Tibial nerve (tissue), 4 donors: ENCODE measurements around the gene CD81. TPM values are rescaled to one million over a fixed set of nuclear protein-coding genes. Genes with fewer than 3 reads are reported as not detected.

Source experiments
- DNase-seq, 2 donors: peaks; one replicate each; pipeline ENCODE4 v3.0.0-alpha.2; 2019; ENCODE audit warnings: low spot score in 2 of 2
- H3K27ac ChIP-seq, 4 donors: fragments of 200-600 bp; sonication (generic) in 3 of 4; one replicate each; pipeline ENCODE4 v1.5.1; 2017 to 2019; ENCODE audit warnings: mild to moderate bottlenecking in 1 of 4
- H3K27me3 ChIP-seq, 2 donors: fragments of 200-600 bp; sonication (generic) in 1 of 2; one replicate each; pipeline versions ENCODE4 v1.5.1 to v1.6.0; 2017 to 2019
- H3K36me3 ChIP-seq, 3 donors: fragments of 200-600 bp; sonication (generic); one replicate each; pipeline ENCODE4 v1.5.1; 2018 to 2019
- H3K4me1 ChIP-seq, 4 donors: fragments of 200-600 bp; sonication (generic) in 3 of 4; one replicate each; pipeline ENCODE4 v1.5.1; 2017 to 2019
- H3K4me3 ChIP-seq, 4 donors: fragments of 200-600 bp; sonication (generic) in 3 of 4; one replicate each; pipeline ENCODE4 v1.5.1; 2017 to 2019; ENCODE audit warnings: mild to moderate bottlenecking in 1 of 4, moderate library complexity in 1 of 4
- H3K9me3 ChIP-seq, 4 donors: fragments of 200-600 bp; sonication (generic) in 3 of 4; one replicate each; pipeline ENCODE4 v1.5.1; 2017 to 2019
- EP300 ChIP-seq, 2 donors: sonication (generic); formaldehyde crosslinking; IDR thresholded peaks; one replicate each; pipeline ENCODE4 v1.6.1; 2017; ENCODE audit warnings: antibody characterized with exemption in 2 of 2, mild to moderate bottlenecking in 1 of 2
- POLR2A ChIP-seq, 2 donors: fragments of 450-650 bp; IDR thresholded peaks; one replicate each; pipeline ENCODE4 v1.6.1; 2017; ENCODE audit warnings: antibody characterized with exemption in 2 of 2, mild to moderate bottlenecking in 2 of 2, moderate library complexity in 2 of 2
- WGBS, 2 donors: methylation state at CpG; one replicate each; pipeline ENCODE4 v1.1.5; 2018; 5-methylcytosine and 5-hydroxymethylcytosine counted together
- total RNA-seq, 4 donors: library from RNA; depleted of rRNA; stranded (reverse); fragments of >200 nt; gene quantifications; one replicate each; pipeline ENCODE4 v1.1.0, GENCODE V29; 2016
- TF ChIP-seq, protein P1 (sequence below), 5 experiments: fragments of 200-600 bp in 3 of 5; fragments of 450-650 bp in 2 of 5; sonication (generic) in 3 of 5; IDR thresholded peaks; one replicate each; pipeline ENCODE4 v1.5.1; 2016 to 2019; ENCODE audit warnings: antibody characterized with exemption in 5 of 5, mild to moderate bottlenecking in 3 of 5, moderate library complexity in 2 of 5

CD81 gene
- total RNA-seq, 4 donors from 2014 or later: 650 to 822 (median 674) TPM

DNA sequence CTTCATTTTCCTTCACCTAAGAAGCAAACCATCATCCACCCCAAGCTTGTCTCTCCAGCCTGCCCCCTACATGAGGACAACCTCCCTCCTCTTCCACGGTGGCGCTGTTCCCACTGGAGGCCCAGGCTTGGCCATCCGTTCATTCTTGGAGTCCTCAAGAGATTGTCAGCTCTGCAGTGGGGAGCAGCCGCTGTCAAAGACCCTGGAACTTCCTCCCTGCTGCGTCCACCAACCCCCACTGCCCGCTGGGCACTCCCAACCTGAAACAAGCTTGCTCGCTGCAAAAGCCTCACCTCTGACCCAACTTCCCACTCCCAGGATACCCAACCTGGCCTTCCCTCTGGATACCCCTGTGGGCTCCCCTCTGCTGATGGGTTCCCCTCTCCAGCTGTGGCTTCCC lies 10.4 kb upstream of the CD81 start:
- DNase-seq: no peak
- H3K27ac ChIP-seq: peak overlapping the region in 3 of 4 donors; percentile 45 to 74 (median 71)

DNA sequence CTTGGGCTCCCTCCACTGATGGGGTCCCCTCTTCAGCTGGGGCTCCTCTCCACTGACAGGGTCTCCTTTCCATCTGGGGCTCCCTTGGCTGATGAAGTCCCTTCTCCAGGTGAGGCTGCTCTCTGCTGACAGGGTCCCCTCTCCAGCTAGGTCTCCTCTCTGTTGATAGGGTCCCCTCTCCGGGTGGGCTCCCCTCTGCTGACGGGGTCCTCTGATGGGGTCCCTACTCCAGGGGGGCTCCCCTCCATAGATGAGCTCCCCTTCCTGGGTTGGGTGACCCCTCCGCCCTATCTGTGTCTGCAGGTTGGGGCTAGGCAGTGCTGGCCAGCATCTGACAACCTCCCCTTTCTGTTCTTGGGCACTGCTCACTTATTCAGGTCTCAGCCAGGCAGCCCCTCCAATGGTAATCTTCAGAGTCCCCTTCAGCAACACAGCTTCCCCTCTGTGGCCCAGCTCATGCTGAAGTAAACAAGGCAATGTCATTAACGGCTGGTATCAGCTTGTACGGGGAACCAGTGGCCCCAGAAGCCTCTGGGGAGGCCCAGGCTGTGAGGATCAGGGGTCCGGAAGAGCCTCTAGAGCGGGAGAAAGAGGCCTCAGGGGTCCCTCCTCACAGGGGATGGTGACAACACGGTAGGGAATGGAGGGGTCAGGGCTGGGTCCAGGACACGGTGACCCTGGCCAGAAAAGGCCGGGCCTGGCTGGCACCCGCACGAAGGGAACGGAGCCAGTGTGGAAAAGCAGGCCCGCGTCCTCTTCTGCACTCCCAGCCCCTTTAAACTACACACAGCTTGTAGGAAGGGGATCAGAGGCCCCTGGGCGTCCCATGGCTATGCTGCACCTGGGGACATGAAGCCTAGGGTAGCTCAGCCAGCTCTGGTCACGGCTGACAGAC lies 9.6 kb upstream of the CD81 start:
- no peak for DNase-seq
- TF ChIP-seq POLR2A (IDR thresholded peaks at IDR 0.05): no peak
- TF ChIP-seq, protein P1, sequence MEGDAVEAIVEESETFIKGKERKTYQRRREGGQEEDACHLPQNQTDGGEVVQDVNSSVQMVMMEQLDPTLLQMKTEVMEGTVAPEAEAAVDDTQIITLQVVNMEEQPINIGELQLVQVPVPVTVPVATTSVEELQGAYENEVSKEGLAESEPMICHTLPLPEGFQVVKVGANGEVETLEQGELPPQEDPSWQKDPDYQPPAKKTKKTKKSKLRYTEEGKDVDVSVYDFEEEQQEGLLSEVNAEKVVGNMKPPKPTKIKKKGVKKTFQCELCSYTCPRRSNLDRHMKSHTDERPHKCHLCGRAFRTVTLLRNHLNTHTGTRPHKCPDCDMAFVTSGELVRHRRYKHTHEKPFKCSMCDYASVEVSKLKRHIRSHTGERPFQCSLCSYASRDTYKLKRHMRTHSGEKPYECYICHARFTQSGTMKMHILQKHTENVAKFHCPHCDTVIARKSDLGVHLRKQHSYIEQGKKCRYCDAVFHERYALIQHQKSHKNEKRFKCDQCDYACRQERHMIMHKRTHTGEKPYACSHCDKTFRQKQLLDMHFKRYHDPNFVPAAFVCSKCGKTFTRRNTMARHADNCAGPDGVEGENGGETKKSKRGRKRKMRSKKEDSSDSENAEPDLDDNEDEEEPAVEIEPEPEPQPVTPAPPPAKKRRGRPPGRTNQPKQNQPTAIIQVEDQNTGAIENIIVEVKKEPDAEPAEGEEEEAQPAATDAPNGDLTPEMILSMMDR (IDR thresholded peaks at IDR 0.05): no peak
- no peak for TF ChIP-seq EP300 (IDR thresholded peaks at IDR 0.05)
- Histone ChIP-seq H3K4me3 (no peak overlapping the region), H3K27me3 (no peaks in the 10 kb centered on the region), H3K36me3 (no peaks in the 10 kb centered on the region), H3K4me1 (peaks cover 0 to 31% (median 21%) of the 10 kb centered on the region in 4 donors), H3K27ac (peak overlapping the region in 3 of 4 donors; percentile 40 to 74 (median 71)), H3K9me3 (no peaks in the 10 kb centered on the region)
- 64 to 68% methylated on average over 17 of the region's 17 CpGs for WGBS, 2 donors

More for the DNA sequence above, 10.4 kb upstream of the CD81 start:
- TF ChIP-seq, protein P1 (IDR thresholded peaks at IDR 0.05): no peak
- TF ChIP-seq POLR2A (IDR thresholded peaks at IDR 0.05) (no peak), EP300 (IDR thresholded peaks at IDR 0.05) (no peak)
- Histone ChIP-seq H3K9me3 (no peaks in the 10 kb centered on the region), H3K4me1 (peaks cover 0 to 31% (median 21%) of the 10 kb centered on the region in 4 donors), H3K36me3 (no peaks in the 10 kb centered on the region), H3K4me3 (no peak overlapping the region), H3K27me3 (no peaks in the 10 kb centered on the region)
- 62 to 65% methylated on average over 7 of the region's 7 CpGs for WGBS, 2 donors

DNA sequence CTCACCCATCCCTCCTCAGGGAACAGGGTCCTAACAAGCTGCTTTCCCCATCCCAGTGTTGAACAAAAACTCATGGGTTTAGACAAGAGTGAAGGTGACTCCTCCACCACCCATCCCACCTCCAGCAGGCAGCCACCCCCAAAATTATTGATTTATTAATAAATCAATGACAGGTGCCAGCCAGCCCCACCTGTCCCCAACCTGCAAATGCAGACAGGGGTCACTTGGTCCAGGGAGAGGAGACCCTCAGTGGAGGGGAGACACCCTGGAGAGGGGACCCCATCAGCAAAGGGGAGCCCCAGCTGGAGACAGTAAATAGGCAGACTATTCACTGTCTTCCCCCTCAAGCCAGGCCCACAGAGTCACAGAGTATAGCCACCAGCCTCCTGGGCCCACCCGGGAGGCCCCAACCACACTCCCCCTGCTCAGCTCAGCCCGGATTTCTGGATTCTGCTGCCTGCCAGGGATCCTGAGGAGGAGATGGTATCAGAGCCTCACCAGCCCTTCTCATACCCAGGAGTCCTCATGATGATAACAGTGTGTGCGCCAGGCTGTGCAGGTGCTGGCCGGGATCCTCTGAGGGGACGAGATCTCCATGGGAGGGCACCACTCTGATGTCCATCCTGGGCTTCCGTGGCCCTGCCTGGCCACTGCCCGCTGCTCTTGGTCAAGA lies 8.8 kb upstream of the CD81 start:
- no peak for DNase-seq
- peak overlapping the region in 3 of 4 donors; percentile 40 to 74 (median 71) for H3K27ac ChIP-seq
- peaks cover 0 to 31% (median 21%) of the 10 kb centered on the region in 4 donors for H3K4me1 ChIP-seq
- no peak overlapping the region for H3K4me3 ChIP-seq
- no peaks in the 10 kb centered on the region for H3K9me3 ChIP-seq
- no peaks in the 10 kb centered on the region for H3K36me3 ChIP-seq
- 86 to 99% methylated on average over 7 of the region's 7 CpGs for WGBS, 2 donors
- no peak for TF ChIP-seq EP300 (IDR thresholded peaks at IDR 0.05)
- H3K27me3 ChIP-seq: no peaks in the 10 kb centered on the region

DNA sequence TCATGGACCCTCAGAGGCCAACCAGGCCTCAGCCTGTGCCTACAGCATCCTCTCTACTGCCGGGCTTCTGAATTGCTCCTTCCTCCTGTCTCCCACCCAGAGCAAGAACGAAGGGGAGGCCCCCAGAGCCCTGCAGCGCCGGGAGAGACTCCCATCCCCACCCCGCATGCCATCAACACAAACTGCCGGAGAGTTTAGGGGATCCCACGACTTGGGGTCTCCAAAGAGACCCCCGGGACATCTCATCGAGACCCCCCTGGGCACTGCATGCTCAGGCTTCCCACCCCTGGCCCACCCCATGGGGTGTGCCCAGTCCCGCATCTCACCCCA lies 8.3 kb upstream of the CD81 start:
- DNase-seq: no peak
- Histone ChIP-seq H3K27ac (no peak overlapping the region), H3K9me3 (no peaks in the 10 kb centered on the region), H3K4me1 (peaks cover 0 to 31% (median 21%) of the 10 kb centered on the region in 4 donors), H3K4me3 (no peak overlapping the region), H3K36me3 (no peaks in the 10 kb centered on the region), H3K27me3 (no peaks in the 10 kb centered on the region)
- TF ChIP-seq EP300 (IDR thresholded peaks at IDR 0.05) (no peak), POLR2A (IDR thresholded peaks at IDR 0.05) (no peak)
- TF ChIP-seq, protein P1 (IDR thresholded peaks at IDR 0.05): no peak
- WGBS, 2 donors: 79 to 80% methylated on average over 10 of the region's 10 CpGs

DNA sequence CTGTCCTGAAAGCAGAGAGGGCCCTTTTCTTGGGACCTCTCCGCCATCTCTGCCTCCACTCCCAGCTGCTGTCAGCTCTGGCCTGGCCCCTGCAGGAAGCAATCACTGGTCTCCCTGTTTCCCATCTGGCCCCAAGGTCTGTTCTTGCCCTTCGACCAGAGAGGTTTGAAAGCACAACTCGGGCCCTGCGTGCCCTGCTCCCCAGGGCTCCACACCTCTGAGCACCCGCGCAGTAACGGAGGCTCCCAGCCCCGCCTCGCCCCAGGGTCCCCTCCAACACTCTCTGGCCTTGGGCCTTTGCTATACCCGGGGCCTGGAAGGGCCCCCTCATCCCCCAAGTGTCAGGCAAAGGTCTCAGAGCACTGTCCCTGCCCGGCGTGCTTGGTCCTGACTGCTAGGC lies 7.8 kb upstream of the CD81 start:
- Histone ChIP-seq H3K4me3 (no peak overlapping the region), H3K9me3 (no peaks in the 10 kb centered on the region), H3K36me3 (no peaks in the 10 kb centered on the region), H3K27ac (no peak overlapping the region), H3K4me1 (peaks cover 0 to 31% (median 21%) of the 10 kb centered on the region in 4 donors), H3K27me3 (no peaks in the 10 kb centered on the region)
- TF ChIP-seq, protein P1 (IDR thresholded peaks at IDR 0.05): no peak
- no peak for TF ChIP-seq EP300 (IDR thresholded peaks at IDR 0.05)
- no peak for DNase-seq
- WGBS, 2 donors: 79 to 81% methylated on average over 12 of the region's 12 CpGs
